H1 (cell line): ENCODE results near the gene DLG4. TPM values are rescaled to one million over a fixed set of nuclear protein-coding genes. Genes with fewer than 3 reads are reported as not detected.

Experiments used
- CTCF ChIA-PET: fragments of 300-600 bp; sonication (Branson Sonifier 250); formaldehyde crosslinking; loops from one replicate; lab custom pipeline; 2021; ENCODE audit not compliant: partially characterized antibody; lab: Charles Lee
- POLR2A ChIA-PET: fragments of 300-600 bp; sonication (Branson Sonifier 250); formaldehyde crosslinking; loops from one replicate; lab custom pipeline; 2021; ENCODE audit warnings: inconsistent platforms; ENCODE audit not compliant: partially characterized antibody; lab: Charles Lee
- DNase-seq, 2 experiments: peaks; one replicate each; pipeline versions ENCODE4 v3.0.0 to v3.0.0-alpha.2; 2010 to 2022; ENCODE audit warnings: low spot score in 2 of 2, low read depth in 1 of 2, mixed read lengths in 1 of 2
- FAIRE-seq: peaks from 2 replicates; lab custom pipeline; 2011; peaks lifted over from hg19 to GRCh38; lab: Jason Lieb, UNC
- H2AFZ ChIP-seq: 2 replicates; pipeline ENCODE4 v1.8.1; 2012; ENCODE audit warnings: low read length, inconsistent platforms
- H2AK5ac ChIP-seq: 2 replicates; pipeline ENCODE4 v1.6.1; 2013; ENCODE audit warnings: low read depth, low read length
- H2BK120ac ChIP-seq: replicated peaks from 2 replicates; pipeline ENCODE3; 2013; ENCODE audit warnings: low read depth, low read length, inconsistent platforms
- H2BK12ac ChIP-seq: 2 replicates; pipeline ENCODE4 v1.6.1; 2013; ENCODE audit warnings: low read depth, low read length
- H2BK15ac ChIP-seq: 2 replicates; pipeline ENCODE4 v1.6.1; 2013; ENCODE audit warnings: low read length
- H2BK20ac ChIP-seq: 2 replicates; pipeline ENCODE4 v1.6.1; 2013; ENCODE audit warnings: low read length
- H2BK5ac ChIP-seq: 2 replicates; pipeline ENCODE4 v1.6.1; 2013; ENCODE audit warnings: low read depth, low read length
- H3K14ac ChIP-seq: 2 replicates; pipeline ENCODE4 v1.6.1; 2013; ENCODE audit warnings: inconsistent platforms; ENCODE audit not compliant: insufficient read length
- H3K18ac ChIP-seq: 2 replicates; pipeline ENCODE4 v1.6.1; 2013; ENCODE audit warnings: low read length; ENCODE audit errors: extremely low read depth
- H3K23ac ChIP-seq: 2 replicates; pipeline ENCODE4 v1.6.1; 2013; ENCODE audit warnings: inconsistent platforms; ENCODE audit not compliant: insufficient read length
- H3K23me2 ChIP-seq: 2 replicates; pipeline ENCODE4 v1.6.1; 2013; ENCODE audit warnings: low read depth, low read length
- H3K27ac ChIP-seq: 2 replicates; pipeline ENCODE4 v1.6.1; 2011; ENCODE audit warnings: low read depth, low read length, inconsistent platforms
- H3K27me3 ChIP-seq, 4 experiments: replicated peaks in 1 of 4; 1 replicate in 1 of 4; 2 replicates in 3 of 4; pipeline versions ENCODE4 v1.6.1 to v1.8.1; 2011 to 2013; ENCODE audit warnings: low read length in 3 of 4, mild to moderate bottlenecking in 3 of 4, inconsistent platforms in 2 of 4, mixed read lengths in 2 of 4, moderate library complexity in 1 of 4; ENCODE audit not compliant: control insufficient read depth in 3 of 4, insufficient read depth in 3 of 4; ENCODE audit errors: extremely low read depth in 1 of 4
- H3K36me3 ChIP-seq, 4 experiments: 2 replicates each; pipeline versions ENCODE4 v1.6.1 to v1.8.1; 2011 to 2013; ENCODE audit warnings: mild to moderate bottlenecking in 4 of 4, low read length in 3 of 4, moderate library complexity in 2 of 4, control low read depth in 1 of 4, inconsistent platforms in 1 of 4; ENCODE audit not compliant: insufficient read depth in 4 of 4, control insufficient read depth in 2 of 4
- H3K4ac ChIP-seq: replicated peaks from 2 replicates; pipeline ENCODE3; 2013; ENCODE audit warnings: low read length, low read depth, mixed read lengths, inconsistent platforms; ENCODE audit not compliant: insufficient read length
- H3K4me1 ChIP-seq, 4 experiments: replicated peaks in 1 of 4; 1 replicate in 1 of 4; 2 replicates in 3 of 4; pipeline versions ENCODE4 v1.6.1 to v1.8.1; 2011 to 2013; ENCODE audit warnings: low read length in 3 of 4, inconsistent platforms in 2 of 4, mixed read lengths in 1 of 4; ENCODE audit not compliant: insufficient read depth in 4 of 4, control insufficient read depth in 3 of 4
- H3K4me2 ChIP-seq, 2 experiments: 2 replicates each; pipeline versions ENCODE4 v1.6.1 to v1.8.1; 2011 to 2013; ENCODE audit warnings: low read depth in 2 of 2, low read length in 2 of 2, control low read depth in 1 of 2, inconsistent platforms in 1 of 2, mild to moderate bottlenecking in 1 of 2; ENCODE audit not compliant: insufficient read depth in 1 of 2
- H3K4me3 ChIP-seq, 4 experiments: fragments of 200-600, 300-600 bp in 1 of 4; sonication (generic), shearing (Covaris generic), sonication (Bioruptor Twin) in 1 of 4; 2 replicates each; pipeline versions ENCODE4 v1.5.1 to v1.8.1; 2011 to 2016; ENCODE audit warnings: low read length in 4 of 4, low read depth in 3 of 4, control low read depth in 2 of 4, inconsistent platforms in 2 of 4, mild to moderate bottlenecking in 2 of 4, mixed read lengths in 1 of 4, moderate library complexity in 1 of 4; ENCODE audit not compliant: insufficient read depth in 2 of 4; ENCODE audit errors: extremely low read depth in 1 of 4
- H3K56ac ChIP-seq: replicated peaks from 2 replicates; pipeline ENCODE3; 2013; ENCODE audit warnings: low read depth, mild to moderate bottlenecking, mixed read lengths, low read length, inconsistent platforms; ENCODE audit not compliant: insufficient read length
- H3K79me1 ChIP-seq: 2 replicates; pipeline ENCODE4 v1.6.1; 2013; ENCODE audit warnings: low read depth, low read length, control low read depth
- H3K79me2 ChIP-seq, 2 experiments: 2 replicates each; pipeline versions ENCODE4 v1.6.1 to v1.8.1; 2012 to 2013; ENCODE audit warnings: low read length in 2 of 2, mild to moderate bottlenecking in 2 of 2, inconsistent platforms in 1 of 2; ENCODE audit not compliant: insufficient read depth in 2 of 2, control insufficient read depth in 1 of 2
- H3K9ac ChIP-seq, 4 experiments: replicated peaks in 1 of 4; 1 replicate in 1 of 4; 2 replicates in 3 of 4; pipeline versions ENCODE4 v1.6.1 to v1.8.1; 2011 to 2013; ENCODE audit warnings: low read depth in 3 of 4, low read length in 3 of 4, control low read depth in 2 of 4, mild to moderate bottlenecking in 2 of 4, moderate library complexity in 2 of 4, inconsistent platforms in 1 of 4; ENCODE audit errors: extremely low read depth in 1 of 4
- H3K9me3 ChIP-seq, 2 experiments: 2 replicates each; pipeline versions ENCODE4 v1.6.1 to v1.8.1; 2012 to 2013; ENCODE audit warnings: mild to moderate bottlenecking in 2 of 2, moderate library complexity in 2 of 2, control low read depth in 1 of 2, inconsistent platforms in 1 of 2, low read depth in 1 of 2, low read length in 1 of 2, mixed read lengths in 1 of 2; ENCODE audit not compliant: insufficient read depth in 2 of 2
- H4K20me1 ChIP-seq, 2 experiments: replicated peaks in 1 of 2; 2 replicates each; pipeline versions ENCODE3 to v1.8.1; 2011 to 2013; ENCODE audit warnings: inconsistent platforms in 2 of 2, low read length in 2 of 2, mild to moderate bottlenecking in 1 of 2; ENCODE audit not compliant: insufficient read depth in 2 of 2, control insufficient read depth in 1 of 2
- H4K5ac ChIP-seq: 2 replicates; pipeline ENCODE4 v1.6.1; 2013; ENCODE audit warnings: low read length, low read depth, mixed read lengths, inconsistent platforms; ENCODE audit not compliant: insufficient read length
- H4K8ac ChIP-seq: 2 replicates; pipeline ENCODE4 v1.8.0; 2013; ENCODE audit warnings: mild to moderate bottlenecking, moderate library complexity, low read length, inconsistent platforms; ENCODE audit not compliant: insufficient read depth; ENCODE audit errors: extremely low read depth
- H4K91ac ChIP-seq: replicated peaks from 2 replicates; pipeline ENCODE3; 2013; ENCODE audit warnings: low read length, mixed read lengths, inconsistent platforms; ENCODE audit not compliant: insufficient read length
- BACH1 ChIP-seq: IDR thresholded peaks from 2 replicates; pipeline ENCODE4 v1.6.1; 2012; ENCODE audit warnings: low read length, improper control_type of control experiment
- POLR2A ChIP-seq, 2 experiments: IDR thresholded peaks; 1 replicate in 1 of 2; 2 replicates in 1 of 2; pipeline ENCODE4 v1.6.1; 2011; ENCODE audit warnings: low read depth in 2 of 2, low read length in 2 of 2, mild to moderate bottlenecking in 2 of 2; ENCODE audit errors: control extremely low read depth in 1 of 2
- POLR2AphosphoS5 ChIP-seq: IDR thresholded peaks from 2 replicates; pipeline ENCODE4 v1.6.1; 2011; ENCODE audit warnings: low read depth, low read length
- SP2 ChIP-seq: IDR thresholded peaks from 2 replicates; pipeline ENCODE4 v1.6.1; 2012; ENCODE audit warnings: mild to moderate bottlenecking, low read length, inconsistent platforms
- WGBS, 2 experiments: shearing (Covaris generic) in 1 of 2; methylation state at CpG; one replicate each; pipeline versions ENCODE4 v1.1.6 to v1.1.7; 2013 to 2015; ENCODE audit warnings: low lambda C conversion rate in 2 of 2, mixed read lengths in 2 of 2, inconsistent platforms in 1 of 2, low coverage in 1 of 2, missing lambda C conversion rate in 1 of 2; ENCODE audit not compliant: insufficient replicate concordance in 2 of 2, insufficient coverage in 1 of 2, insufficient read length in 1 of 2; ENCODE audit errors: extremely low coverage in 1 of 2, missing lambda C conversion rate in 1 of 2; 5-methylcytosine and 5-hydroxymethylcytosine counted together
- polyA plus RNA-seq, 7 experiments: library from polyadenylated mRNA; depleted of rRNA in 3 of 7; stranded (reverse) in 5 of 7; unstranded in 2 of 7; fragments of >200 nt in 5 of 7; fragments of 200-250 nt in 2 of 7; gene quantifications; 1 replicate in 5 of 7; 2 replicates in 1 of 7; 4 replicates in 1 of 7; pipeline versions ENCODE4 v1.2.1 to v1.2.3, GENCODE V29; 2011 to 2013; ENCODE audit warnings: missing spikeins in 2 of 7, mixed read lengths in 2 of 7
- total RNA-seq: library from RNA; stranded (reverse); fragmentation: NEBNext Ultra II Directional; extraction: Animal tissue kit (Norgen Biotek cat#: 25700); gene quantifications from 2 replicates; pipeline ENCODE4 v1.2.1, GENCODE V29; 2021

Gene DLG4
- total and polyA plus RNA-seq, 2 of the 8 experiments (the other 6 are each of a cell fraction or from before 2014, with no cell fraction given) = 18.9 to 45.9 TPM

DNA sequence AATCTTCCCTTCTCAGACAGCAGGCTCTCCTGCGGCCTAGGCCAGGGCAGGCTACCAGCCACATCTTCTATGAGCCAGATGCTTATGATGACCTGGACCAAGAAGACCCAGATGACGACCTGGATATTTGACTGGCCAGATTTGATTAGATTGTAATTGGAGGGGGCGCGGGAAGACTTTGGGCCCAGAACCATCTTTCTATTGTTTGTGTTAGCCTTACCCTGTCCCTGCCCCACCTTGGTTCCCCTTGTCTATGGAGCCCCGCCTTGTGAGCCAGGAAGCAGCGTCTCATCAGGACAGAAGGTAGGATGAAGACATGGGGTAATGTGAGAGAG, 39.9 kb upstream of the DLG4 start:
- H2BK15ac ChIP-seq = no peak overlapping the region
- no peak overlapping the region for H3K18ac ChIP-seq
- peaks cover 6 to 12% of the 10 kb centered on the region in 2 experiments for H4K20me1 ChIP-seq
- H3K14ac ChIP-seq = no peak overlapping the region
- no peak overlapping the region for H3K56ac ChIP-seq
- H3K4me3 ChIP-seq = no peak overlapping the region
- no peak overlapping the region for H2BK20ac ChIP-seq
- H3K27me3 ChIP-seq = no peaks in the 10 kb centered on the region
- no peak overlapping the region for H2BK120ac ChIP-seq
- no peak overlapping the region for H4K8ac ChIP-seq
- no peak overlapping the region for H3K27ac ChIP-seq
- H3K23ac ChIP-seq = no peak overlapping the region
- FAIRE-seq = no peak
- peaks cover 4 to 13% (median 6%) of the 10 kb centered on the region in 4 experiments; a peak in 6 of 7 replicates for H3K4me1 ChIP-seq
- H3K36me3 ChIP-seq = peaks cover 2 to 36% (median 17%) of the 10 kb centered on the region in 4 experiments
- peaks cover 9% of the 10 kb centered on the region for H3K79me1 ChIP-seq
- H2AK5ac ChIP-seq = peak overlapping the region; percentile 65; the same call in 1 of the 2 replicates
- H4K91ac ChIP-seq = no peak overlapping the region
- peaks cover 0 to 31% of the 10 kb centered on the region in 2 experiments; a peak in 2 of 4 replicates for H3K79me2 ChIP-seq
- no peak for DNase-seq
- WGBS, 2 experiments = 97% methylated on average over 6 of the region's 6 CpGs; no CpG with 5 or more reads in 1 of the 2 experiments
- H2BK5ac ChIP-seq = no peak overlapping the region; the same call in 1 of the 2 replicates
- H2BK12ac ChIP-seq = peak overlapping the region; percentile 75; the same call in 1 of the 2 replicates
- peaks cover 13% of the 10 kb centered on the region for H3K23me2 ChIP-seq
- H3K9ac ChIP-seq = no peak overlapping the region
- CTCF ChIA-PET = interaction anchor here (1.0 to 1.3 kb wide), 2 partner anchors 21 to 54 kb away, joined by 4 to 5 read pairs; no protein-coding TSS in a partner anchor
- no peaks in the 10 kb centered on the region for H3K9me3 ChIP-seq
- no peak overlapping the region for H4K5ac ChIP-seq
- POLR2A ChIA-PET = interaction anchor here (0.6 to 13.7 kb wide), 17 partner anchors 8 to 774 kb away, joined by 3 to 161 read pairs (median 8); partner anchors contain the start of genes ACADVL, ACAP1, CTDNEP1 and DLG4
- H2AFZ ChIP-seq = no peak overlapping the region
- TF ChIP-seq BACH1 (no peak), POLR2A (IDR thresholded peaks at IDR 0.05; ENCODE audit: control extremely low read depth in 1 of 2, low read depth in 2 of 2, low read length in 2 of 2) (peak in 1 of 2 experiments; percentile 68; a peak in 1 of 3 replicates), SP2 (no peak), POLR2AphosphoS5 (0 out of 2 replicates have a peak, but pooled peaks have one; percentile 13)
- peak overlapping the region in 1 of 2 experiments; percentile 91; a peak in 1 of 4 replicates for H3K4me2 ChIP-seq
- H3K4ac ChIP-seq = no peak overlapping the region
